Immature natural killer cell (primary cell): Measurements from ENCODE around the gene CDK18. TPM values are rescaled to one million over a fixed set of nuclear protein-coding genes. Genes with fewer than 3 reads are reported as not detected.

Experiments used
- DNase-seq, 3 donors: peaks; one replicate each; pipeline ENCODE4 v3.0.0; 2022; ENCODE audit warnings: mixed read lengths in 1 of 3
- H3K27ac Mint-ChIP-seq, 6 donors: one replicate each; pipeline ENCODE4 v1.8.0; 2020; ENCODE audit warnings: mixed read lengths in 6 of 6, mild to moderate bottlenecking in 5 of 6, inconsistent platforms in 4 of 6, moderate library complexity in 3 of 6
- H3K27me3 Mint-ChIP-seq, 3 donors: one replicate each; pipeline ENCODE4 v1.8.0; 2020 to 2021; ENCODE audit warnings: low read depth in 3 of 3, mild to moderate bottlenecking in 3 of 3, mixed read lengths in 3 of 3, moderate library complexity in 3 of 3, inconsistent platforms in 1 of 3
- H3K36me3 Mint-ChIP-seq, 3 donors: one replicate each; pipeline ENCODE4 v1.8.0; 2020; ENCODE audit warnings: mixed read lengths in 3 of 3, inconsistent platforms in 2 of 3, mild to moderate bottlenecking in 2 of 3
- H3K4me1 Mint-ChIP-seq, 2 donors: one replicate each; pipeline ENCODE4 v1.8.0; 2020; ENCODE audit warnings: inconsistent platforms in 2 of 2, mild to moderate bottlenecking in 2 of 2, mixed read lengths in 2 of 2, moderate library complexity in 1 of 2
- H3K4me3 Mint-ChIP-seq, 5 donors: one replicate each; pipeline ENCODE4 v1.8.0; 2020; ENCODE audit warnings: mild to moderate bottlenecking in 5 of 5, mixed read lengths in 5 of 5, inconsistent platforms in 3 of 5, moderate library complexity in 3 of 5
- H3K9me3 Mint-ChIP-seq, 6 donors: one replicate each; pipeline ENCODE4 v1.8.0; 2020; ENCODE audit warnings: mild to moderate bottlenecking in 6 of 6, mixed read lengths in 6 of 6, inconsistent platforms in 4 of 6, moderate library complexity in 3 of 6
- polyA plus RNA-seq, 3 donors: library from polyadenylated mRNA; unstranded; fragments of 300-500 nt; fragmentation: Illumina TruSeq; gene quantifications; one replicate each; pipeline ENCODE4 v1.2.3, GENCODE V29; 2021

Gene CDK18
- polyA plus RNA-seq, 3 donors from 2014 or later: 0.61 to 0.74 TPM; not detected in 1

- peaks cover 3 to 11% of the 10 kb centered on the region in 2 donors for H3K4me1 Mint-ChIP-seq
- H3K9me3 Mint-ChIP-seq: no peaks in the 10 kb centered on the region
- H3K27me3 Mint-ChIP-seq: peaks cover 0 to 3% (median 2%) of the 10 kb centered on the region in 3 donors
- no peak for DNase-seq
- no peak overlapping the region for H3K27ac Mint-ChIP-seq
- H3K4me3 Mint-ChIP-seq: no peak overlapping the region
- no peaks in the 10 kb centered on the region for H3K36me3 Mint-ChIP-seq
These were observed 77.0 kb downstream of the CDK18 start for GRCh38 chr1:205581321-205581980.

GRCh38 chr1:205582046-205582445, 77.6 kb downstream of the CDK18 start:
- Mint-ChIP-seq H3K27ac (peak overlapping the region in 1 of 6 donors; percentile 48), H3K4me3 (no peak overlapping the region), H3K27me3 (peaks cover 0 to 3% (median 2%) of the 10 kb centered on the region in 3 donors)

More at GRCh38 chr1:205582046-205582445, 77.6 kb downstream of the CDK18 start:
- Mint-ChIP-seq H3K9me3 (no peaks in the 10 kb centered on the region), H3K4me1 (peaks cover 3 to 11% of the 10 kb centered on the region in 2 donors), H3K36me3 (no peaks in the 10 kb centered on the region)
- no peak for DNase-seq

Other genes starting within 250 kb of the CDK18 start
- gene NUAK2, start 182.9 kb upstream of the CDK18 start, polyA plus RNA-seq: 10 to 100 TPM in 1 of 3 donors, 1 to 10 TPM in 2; 6.3 to 26.4 (median 6.6) TPM
- gene KLHDC8A, start 147.7 kb upstream of the CDK18 start, polyA plus RNA-seq: not detected
- gene LEMD1, start 82.6 kb upstream of the CDK18 start, polyA plus RNA-seq: not detected
- gene BLACAT1, start 48.6 kb upstream of the CDK18 start, polyA plus RNA-seq: not detected
- 1 to 10 TPM; 2.8 to 5.7 (median 3.0) TPM for gene ELK4, start 127.3 kb downstream of the CDK18 start, polyA plus RNA-seq
- gene SLC45A3, start 175.8 kb downstream of the CDK18 start, polyA plus RNA-seq: not detected
- 10 to 100 TPM in 2 of 3 donors, 1 to 10 TPM in 1; 7.8 to 20.3 (median 18.9) TPM for gene NUCKS1, start 245.5 kb downstream of the CDK18 start, polyA plus RNA-seq